IMR-90 (cell line): ENCODE data around the gene FAM89B.

Experiments used
- BHLHE40 ChIP-seq: fragments of 150-350 bp; IDR thresholded peaks from 2 replicates; pipeline ENCODE4 v1.6.1; 2016; ENCODE audit warnings: mild to moderate bottlenecking, low read depth, low read length
- CEBPB ChIP-seq: IDR thresholded peaks from 2 replicates; pipeline ENCODE4 v1.6.1; 2012; ENCODE audit warnings: low read depth, low read length, improper control_type of control experiment
- MAFK ChIP-seq: IDR thresholded peaks from 2 replicates; pipeline ENCODE4 v1.6.1; 2012; ENCODE audit warnings: low read depth, low read length, improper control_type of control experiment
- MAZ ChIP-seq: IDR thresholded peaks from 2 replicates; pipeline ENCODE4 v1.6.1; 2012; ENCODE audit warnings: low read depth, mild to moderate bottlenecking, low read length, improper control_type of control experiment, moderate library complexity, borderline replicate concordance
- MXI1 ChIP-seq: IDR thresholded peaks from 2 replicates; pipeline ENCODE4 v1.6.1; 2012; ENCODE audit warnings: low read depth, mild to moderate bottlenecking, low read length, moderate library complexity, borderline replicate concordance
- POLR2A ChIP-seq: IDR thresholded peaks from 2 replicates; pipeline ENCODE4 v1.6.1; 2012; ENCODE audit warnings: mild to moderate bottlenecking, low read depth, low read length
- RAD21 ChIP-seq: IDR thresholded peaks from 2 replicates; pipeline ENCODE4 v1.6.1; 2012; ENCODE audit warnings: low read length, improper control_type of control experiment
- RCOR1 ChIP-seq: IDR thresholded peaks from 2 replicates; pipeline ENCODE4 v1.6.1; 2012; ENCODE audit warnings: mild to moderate bottlenecking, low read length, improper control_type of control experiment; ENCODE audit not compliant: insufficient replicate concordance
- TF ChIP-seq, protein P1 (sequence below): conservative IDR thresholded peaks from 2 replicates; pipeline ENCODE4 v1.5.1; 2012; ENCODE audit warnings: mild to moderate bottlenecking, low read depth, low read length, improper control_type of control experiment
- TF ChIP-seq, protein P2 (sequence below): fragments of 150-350 bp; IDR thresholded peaks from 2 replicates; pipeline ENCODE4 v1.6.1; 2017; ENCODE audit warnings: mild to moderate bottlenecking, antibody characterized with exemption, low read length, low read depth

DNA sequence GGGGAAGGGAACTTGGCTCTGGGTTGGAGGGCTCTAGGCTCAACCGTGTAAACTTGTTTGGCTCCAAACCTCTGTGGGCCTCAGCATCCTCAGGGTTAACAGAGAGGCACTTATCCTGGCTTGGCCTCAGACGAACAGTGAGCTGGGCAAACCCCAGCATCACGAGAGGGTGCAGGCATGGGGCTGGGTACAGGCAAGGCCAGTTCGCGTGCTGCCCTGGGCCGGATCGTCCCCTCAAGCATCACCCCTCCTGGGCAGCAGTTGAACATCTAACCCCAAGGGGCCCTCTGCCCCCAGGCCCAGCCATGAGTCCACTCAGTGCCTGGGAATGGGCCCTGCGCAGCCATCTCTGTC lies 5.4 kb downstream of the FAM89B start:
- TF ChIP-seq, protein P1, sequence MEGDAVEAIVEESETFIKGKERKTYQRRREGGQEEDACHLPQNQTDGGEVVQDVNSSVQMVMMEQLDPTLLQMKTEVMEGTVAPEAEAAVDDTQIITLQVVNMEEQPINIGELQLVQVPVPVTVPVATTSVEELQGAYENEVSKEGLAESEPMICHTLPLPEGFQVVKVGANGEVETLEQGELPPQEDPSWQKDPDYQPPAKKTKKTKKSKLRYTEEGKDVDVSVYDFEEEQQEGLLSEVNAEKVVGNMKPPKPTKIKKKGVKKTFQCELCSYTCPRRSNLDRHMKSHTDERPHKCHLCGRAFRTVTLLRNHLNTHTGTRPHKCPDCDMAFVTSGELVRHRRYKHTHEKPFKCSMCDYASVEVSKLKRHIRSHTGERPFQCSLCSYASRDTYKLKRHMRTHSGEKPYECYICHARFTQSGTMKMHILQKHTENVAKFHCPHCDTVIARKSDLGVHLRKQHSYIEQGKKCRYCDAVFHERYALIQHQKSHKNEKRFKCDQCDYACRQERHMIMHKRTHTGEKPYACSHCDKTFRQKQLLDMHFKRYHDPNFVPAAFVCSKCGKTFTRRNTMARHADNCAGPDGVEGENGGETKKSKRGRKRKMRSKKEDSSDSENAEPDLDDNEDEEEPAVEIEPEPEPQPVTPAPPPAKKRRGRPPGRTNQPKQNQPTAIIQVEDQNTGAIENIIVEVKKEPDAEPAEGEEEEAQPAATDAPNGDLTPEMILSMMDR: no peak
- TF ChIP-seq POLR2A (peak; percentile 10; the same call in 1 of the 2 replicates), RAD21 (no peak), BHLHE40 (no peak), MAZ (no peak), RCOR1 (no peak), MXI1 (no peak), MAFK (no peak), CEBPB (no peak)
- TF ChIP-seq, protein P2, sequence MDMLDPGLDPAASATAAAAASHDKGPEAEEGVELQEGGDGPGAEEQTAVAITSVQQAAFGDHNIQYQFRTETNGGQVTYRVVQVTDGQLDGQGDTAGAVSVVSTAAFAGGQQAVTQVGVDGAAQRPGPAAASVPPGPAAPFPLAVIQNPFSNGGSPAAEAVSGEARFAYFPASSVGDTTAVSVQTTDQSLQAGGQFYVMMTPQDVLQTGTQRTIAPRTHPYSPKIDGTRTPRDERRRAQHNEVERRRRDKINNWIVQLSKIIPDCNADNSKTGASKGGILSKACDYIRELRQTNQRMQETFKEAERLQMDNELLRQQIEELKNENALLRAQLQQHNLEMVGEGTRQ: no peak
